Ishikawa (cell line): ENCODE results near the gene CACNA1C.

Experiments used
- CEBPB ChIP-seq: IDR thresholded peaks from 2 replicates; pipeline ENCODE4 v1.6.1; 2012
- CREB1 ChIP-seq: IDR thresholded peaks from 2 replicates; pipeline ENCODE4 v1.6.1; 2012; ENCODE audit warnings: low read depth
- EGR1 ChIP-seq: IDR thresholded peaks from 2 replicates; pipeline ENCODE4 v1.6.1; 2012
- EP300 ChIP-seq: IDR thresholded peaks from 2 replicates; pipeline ENCODE4 v1.6.1; 2012; ENCODE audit warnings: borderline replicate concordance
- MAX ChIP-seq: IDR thresholded peaks from 2 replicates; pipeline ENCODE4 v1.6.1; 2012
- REST ChIP-seq: IDR thresholded peaks from 2 replicates; pipeline ENCODE4 v1.6.1; 2012; ENCODE audit warnings: low read depth, mild to moderate bottlenecking
- TAF1 ChIP-seq: IDR thresholded peaks from 2 replicates; pipeline ENCODE4 v1.6.1; 2012; ENCODE audit warnings: low read depth, mild to moderate bottlenecking
- ZBTB7A ChIP-seq: IDR thresholded peaks from 2 replicates; pipeline ENCODE4 v1.6.1; 2012; ENCODE audit warnings: low read depth

GRCh38 chr12:2489275-2489674 lies 436.5 kb downstream of the CACNA1C start:
- no peak for TF ChIP-seq CREB1
- no peak for TF ChIP-seq EP300
- TF ChIP-seq MAX: no peak
- TF ChIP-seq EGR1: no peak
- no peak for TF ChIP-seq TAF1
- TF ChIP-seq ZBTB7A: no peak
- TF ChIP-seq REST: no peak
- TF ChIP-seq CEBPB: no peak
